CD4-positive, alpha-beta T cell treated with Interferon alpha-2 for 1 hour (primary cell): Measurements from ENCODE around the gene OR4B1.
A peak's percentile ranks its signal among the peaks of the same experiment; 100 is the strongest.
"Not testable (repeated sequence)": the region's sequence is repeated elsewhere in the genome, so short reads cannot be mapped to it uniquely, and the experiment has no call there.

Source experiments
- DNase-seq, 2 donors: peaks; one replicate each; pipeline ENCODE4 v3.0.0-alpha.2; 2020 to 2022

Gene OR4B1

GRCh38 chr11:48216510-48216909 is at the start of gene OR4B1:
OR4B1 (plus strand) TSS chr11:48216810; CDS start chr11:48216810, 0 bp downstream.
- DNase-seq, result no peak

- no peak for DNase-seq
Measured at GRCh38 chr11:48167380-48167779, 49.2 kb upstream of the OR4B1 start.

- no peak for DNase-seq
Measured at GRCh38 chr11:48168815-48169214, 47.8 kb upstream of the OR4B1 start.

GRCh38 chr11:48169259-48169658 is 47.4 kb upstream of the OR4B1 start:
- no peak for DNase-seq

- no peak for DNase-seq
Measured at GRCh38 chr11:48169717-48170116, 46.9 kb upstream of the OR4B1 start.

GRCh38 chr11:48170241-48171233 is 46.1 kb upstream of the OR4B1 start:
- no peak for DNase-seq

GRCh38 chr11:48172818-48173609 is 43.6 kb upstream of the OR4B1 start:
- peak; percentile 35 to 68 for DNase-seq

GRCh38 chr11:48177661-48178060 is 38.9 kb upstream of the OR4B1 start:
- no peak for DNase-seq

- DNase-seq, result no peak
Measured at GRCh38 chr11:48180627-48181026, 36.0 kb upstream of the OR4B1 start.

- no peak for DNase-seq
Measured at GRCh38 chr11:48182860-48183526, 33.6 kb upstream of the OR4B1 start.

- DNase-seq, result no peak
Measured at GRCh38 chr11:48184452-48184851, 32.2 kb upstream of the OR4B1 start.

- DNase-seq, result peak in 1 of 2 donors; percentile 34
Measured at GRCh38 chr11:48190906-48191654, 25.5 kb upstream of the OR4B1 start.

GRCh38 chr11:48193876-48194275 is 22.7 kb upstream of the OR4B1 start:
- no peak for DNase-seq

GRCh38 chr11:48207881-48208280 is 8.7 kb upstream of the OR4B1 start:
- no peak for DNase-seq

- DNase-seq, result no peak
Measured at GRCh38 chr11:48210052-48210451, 6.6 kb upstream of the OR4B1 start.

- no peak for DNase-seq
Measured at GRCh38 chr11:48228761-48229160, 12.2 kb downstream of the OR4B1 start.

- not testable (repeated sequence) for DNase-seq
Measured at GRCh38 chr11:48230057-48230456, 13.4 kb downstream of the OR4B1 start.

- DNase-seq, result no peak
Measured at GRCh38 chr11:48237727-48238126, 21.1 kb downstream of the OR4B1 start.

GRCh38 chr11:48242501-48242900 is 25.9 kb downstream of the OR4B1 start:
- DNase-seq, result no peak

- DNase-seq, result no peak
Measured at GRCh38 chr11:48244804-48245203, 28.2 kb downstream of the OR4B1 start, which contains the start of gene OR4X2. OR4X2 (plus strand) TSS chr11:48245104; CDS start chr11:48245104, 0 bp downstream.

GRCh38 chr11:48248902-48249301 is 32.3 kb downstream of the OR4B1 start:
- DNase-seq, result no peak

- no peak for DNase-seq
Measured at GRCh38 chr11:48261600-48261999, 45.0 kb downstream of the OR4B1 start.
